Measurements from ENCODE around the gene TBCEL. TPM values are rescaled to one million over a fixed set of nuclear protein-coding genes. Genes with fewer than 3 reads are reported as not detected.

Gene TBCEL
- total RNA-seq, 1 donor from 2014 or later: 13.9 TPM

DNA sequence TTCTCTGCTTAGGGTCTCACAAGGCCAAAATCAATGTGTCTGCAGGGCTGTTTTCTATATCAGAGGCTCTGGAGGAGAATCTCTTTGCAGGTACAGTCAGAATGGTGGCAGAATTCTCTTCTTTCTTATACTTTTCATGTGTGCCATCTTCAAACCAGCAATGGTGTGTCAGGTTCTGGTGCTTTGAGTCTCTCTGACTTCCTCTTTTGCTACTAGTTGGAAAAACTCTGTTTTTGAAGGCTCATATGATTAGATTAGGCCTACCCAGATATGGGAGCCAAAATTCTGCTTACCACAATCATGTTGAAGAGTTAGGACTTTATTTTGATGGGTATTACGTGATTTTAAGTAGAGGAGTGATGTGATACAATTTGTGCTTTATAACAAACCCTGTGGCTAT lies 58.3 kb downstream of the TBCEL start:
- DNase-seq (ENCODE audit: low read depth): no peak
- Histone ChIP-seq H3K4me3 (ENCODE audit: low read depth, low read length) (no peak overlapping the region), H3K27me3 (ENCODE audit: control insufficient read depth, insufficient read depth, low read length) (no peaks in the 10 kb centered on the region), H3K36me3 (ENCODE audit: control insufficient read depth, insufficient read depth, low read length) (peaks cover 1% of the 10 kb centered on the region)
- TF ChIP-seq, protein P1, sequence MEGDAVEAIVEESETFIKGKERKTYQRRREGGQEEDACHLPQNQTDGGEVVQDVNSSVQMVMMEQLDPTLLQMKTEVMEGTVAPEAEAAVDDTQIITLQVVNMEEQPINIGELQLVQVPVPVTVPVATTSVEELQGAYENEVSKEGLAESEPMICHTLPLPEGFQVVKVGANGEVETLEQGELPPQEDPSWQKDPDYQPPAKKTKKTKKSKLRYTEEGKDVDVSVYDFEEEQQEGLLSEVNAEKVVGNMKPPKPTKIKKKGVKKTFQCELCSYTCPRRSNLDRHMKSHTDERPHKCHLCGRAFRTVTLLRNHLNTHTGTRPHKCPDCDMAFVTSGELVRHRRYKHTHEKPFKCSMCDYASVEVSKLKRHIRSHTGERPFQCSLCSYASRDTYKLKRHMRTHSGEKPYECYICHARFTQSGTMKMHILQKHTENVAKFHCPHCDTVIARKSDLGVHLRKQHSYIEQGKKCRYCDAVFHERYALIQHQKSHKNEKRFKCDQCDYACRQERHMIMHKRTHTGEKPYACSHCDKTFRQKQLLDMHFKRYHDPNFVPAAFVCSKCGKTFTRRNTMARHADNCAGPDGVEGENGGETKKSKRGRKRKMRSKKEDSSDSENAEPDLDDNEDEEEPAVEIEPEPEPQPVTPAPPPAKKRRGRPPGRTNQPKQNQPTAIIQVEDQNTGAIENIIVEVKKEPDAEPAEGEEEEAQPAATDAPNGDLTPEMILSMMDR (IDR thresholded peaks at IDR 0.05; ENCODE audit: insufficient read depth, low read length, poor library complexity, severe bottlenecking): no peak

DNA sequence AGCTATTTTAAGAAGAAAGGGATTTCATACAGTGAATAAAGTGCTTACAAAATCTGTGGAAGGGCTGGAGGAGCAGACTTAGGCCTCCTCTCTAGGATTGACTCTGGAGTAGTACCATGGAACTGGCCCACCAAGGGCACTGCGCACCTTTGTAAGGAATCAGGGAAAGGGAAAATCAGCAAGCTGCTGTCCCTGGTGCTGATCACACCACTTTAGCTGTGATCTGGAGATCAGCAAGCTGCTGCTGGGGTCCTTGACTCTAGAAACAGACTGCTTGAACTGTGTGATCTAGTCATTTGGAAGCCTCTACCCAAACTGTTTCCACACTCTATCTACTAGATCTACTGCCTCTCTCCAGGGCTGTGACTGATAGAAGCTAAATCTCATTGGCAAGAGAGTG lies 58.8 kb downstream of the TBCEL start:
- peaks cover 1% of the 10 kb centered on the region for H3K36me3 ChIP-seq (ENCODE audit: control insufficient read depth, insufficient read depth, low read length)
- H3K4me3 ChIP-seq (ENCODE audit: low read depth, low read length): no peak overlapping the region
- no peak for DNase-seq (ENCODE audit: low read depth)
- TF ChIP-seq, protein P1 (IDR thresholded peaks at IDR 0.05; ENCODE audit: insufficient read depth, low read length, poor library complexity, severe bottlenecking): no peak
- no peaks in the 10 kb centered on the region for H3K27me3 ChIP-seq (ENCODE audit: control insufficient read depth, insufficient read depth, low read length)

DNA sequence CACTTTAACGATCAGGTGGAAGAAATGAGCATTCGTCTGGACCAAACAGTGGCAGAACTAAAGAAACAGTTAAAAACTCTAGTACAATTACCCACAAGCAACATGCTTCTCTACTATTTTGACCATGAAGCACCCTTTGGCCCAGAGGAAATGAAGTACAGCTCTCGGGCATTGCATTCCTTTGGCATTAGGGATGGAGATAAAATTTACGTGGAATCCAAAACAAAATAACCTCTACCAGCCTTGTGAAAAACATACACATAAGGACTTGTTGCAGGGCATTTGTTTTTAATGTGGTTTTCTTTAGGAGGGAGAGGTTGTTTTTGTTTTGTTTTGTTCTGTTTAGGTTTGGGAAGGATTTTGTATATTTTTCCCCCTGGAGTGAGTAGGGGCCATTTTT lies 63.0 kb downstream of the TBCEL start:
- Histone ChIP-seq H3K4me3 (ENCODE audit: low read depth, low read length) (no peak overlapping the region), H3K27me3 (ENCODE audit: control insufficient read depth, insufficient read depth, low read length) (no peaks in the 10 kb centered on the region), H3K36me3 (ENCODE audit: control insufficient read depth, insufficient read depth, low read length) (no peaks in the 10 kb centered on the region)
- no peak for DNase-seq (ENCODE audit: low read depth)
- TF ChIP-seq, protein P1 (IDR thresholded peaks at IDR 0.05; ENCODE audit: insufficient read depth, low read length, poor library complexity, severe bottlenecking): no peak

- Histone ChIP-seq H3K27me3 (ENCODE audit: control insufficient read depth, insufficient read depth, low read length) (no peaks in the 10 kb centered on the region), H3K36me3 (ENCODE audit: control insufficient read depth, insufficient read depth, low read length) (no peaks in the 10 kb centered on the region), H3K4me3 (ENCODE audit: low read depth, low read length) (no peak overlapping the region)
- TF ChIP-seq, protein P1 (IDR thresholded peaks at IDR 0.05; ENCODE audit: insufficient read depth, low read length, poor library complexity, severe bottlenecking): no peak
- no peak for DNase-seq (ENCODE audit: low read depth)
These were observed 65.7 kb downstream of the TBCEL start for GRCh38 chr11:121089566-121089965.

GRCh38 chr11:121090145-121090721 lies 66.3 kb downstream of the TBCEL start:
- Histone ChIP-seq H3K4me3 (ENCODE audit: low read depth, low read length) (no peak overlapping the region), H3K36me3 (ENCODE audit: control insufficient read depth, insufficient read depth, low read length) (no peaks in the 10 kb centered on the region), H3K27me3 (ENCODE audit: control insufficient read depth, insufficient read depth, low read length) (no peaks in the 10 kb centered on the region)
- TF ChIP-seq, protein P1 (IDR thresholded peaks at IDR 0.05; ENCODE audit: insufficient read depth, low read length, poor library complexity, severe bottlenecking): no peak
- DNase-seq (ENCODE audit: low read depth): no peak

DNA sequence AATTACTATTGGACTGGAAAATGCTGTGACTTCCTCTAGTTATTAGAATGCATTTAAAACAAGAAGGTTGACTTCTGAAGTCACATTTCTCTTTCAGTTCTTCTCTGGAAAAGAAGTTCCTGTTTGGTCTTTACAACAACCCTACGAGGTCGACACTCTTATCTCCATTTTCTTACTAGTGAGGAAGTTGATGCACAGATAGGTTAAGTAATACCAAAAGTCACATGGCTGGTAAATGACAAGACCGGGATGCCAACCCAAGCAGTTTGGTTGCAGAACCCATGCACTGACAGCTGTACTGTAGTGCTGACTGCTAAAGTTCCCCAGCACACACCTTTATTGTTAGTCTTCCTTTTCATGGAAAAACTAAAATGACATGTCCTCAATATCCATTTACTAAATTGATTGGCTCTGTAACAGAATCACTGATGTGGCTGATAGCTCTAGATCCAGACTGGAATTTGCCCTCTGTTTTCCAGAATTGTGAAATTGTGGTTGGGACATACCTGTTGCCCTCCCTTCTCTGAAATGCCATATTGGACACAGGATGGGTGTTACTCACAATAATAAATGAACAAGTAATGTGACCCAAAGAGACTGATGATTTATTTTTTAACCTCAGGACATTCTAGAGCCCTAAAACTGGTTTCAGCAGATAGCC lies 67.7 kb downstream of the TBCEL start:
- TF ChIP-seq, protein P1 (IDR thresholded peaks at IDR 0.05; ENCODE audit: insufficient read depth, low read length, poor library complexity, severe bottlenecking): no peak
- no peak overlapping the region for H3K4me3 ChIP-seq (ENCODE audit: low read depth, low read length)
- no peaks in the 10 kb centered on the region for H3K27me3 ChIP-seq (ENCODE audit: control insufficient read depth, insufficient read depth, low read length)
- H3K36me3 ChIP-seq (ENCODE audit: control insufficient read depth, insufficient read depth, low read length): no peaks in the 10 kb centered on the region
- DNase-seq (ENCODE audit: low read depth): no peak
